Panc1 (cell line): ENCODE results near the gene COMMD10.

Source experiments
- REST ChIP-seq, 2 experiments: IDR thresholded peaks; 2 replicates each; pipeline ENCODE4 v1.6.1; 2011 to 2012; ENCODE audit warnings: low read depth in 2 of 2, control low read depth in 1 of 2, low read length in 1 of 2, mild to moderate bottlenecking in 1 of 2, moderate library complexity in 1 of 2; ENCODE audit not compliant: insufficient read depth in 1 of 2
- SIN3A ChIP-seq: IDR thresholded peaks from 2 replicates; pipeline ENCODE4 v1.6.1; 2012; ENCODE audit warnings: low read depth, mild to moderate bottlenecking, low read length, moderate library complexity, borderline replicate concordance; ENCODE audit not compliant: insufficient read depth

GRCh38 chr5:116318091-116318854 is 233.4 kb downstream of the COMMD10 start:
- TF ChIP-seq SIN3A (no peak), REST (IDR thresholded peaks at IDR 0.05; ENCODE audit: insufficient read depth in 1 of 2, low read depth in 2 of 2, low read length in 1 of 2) (no peak)
